GM19468 (cell line): ENCODE measurements around the gene PABPN1.
"Not testable (repeated sequence)": the region's sequence is repeated elsewhere in the genome, so short reads cannot be mapped to it uniquely, and the experiment has no call there.

ENCODE experiments used
- ATAC-seq: cut with Tn5 transposase; IDR thresholded peaks from one replicate; pipeline ENCODE4 v1.9.1; 2021; ENCODE audit warnings: mild to moderate bottlenecking, moderate library complexity, moderate number of reproducible peaks; ENCODE audit not compliant: unreplicated experiment; ENCODE audit errors: extremely low read depth

Gene PABPN1

GRCh38 chr14:23320584-23321571 is at the start of gene PABPN1:
Gene PABPN1, plus strand, starts transcription at chr14:23321457. Its CDS starts 13 bp downstream, at chr14:23321470.
- peak; percentile 95 for ATAC-seq

DNA sequence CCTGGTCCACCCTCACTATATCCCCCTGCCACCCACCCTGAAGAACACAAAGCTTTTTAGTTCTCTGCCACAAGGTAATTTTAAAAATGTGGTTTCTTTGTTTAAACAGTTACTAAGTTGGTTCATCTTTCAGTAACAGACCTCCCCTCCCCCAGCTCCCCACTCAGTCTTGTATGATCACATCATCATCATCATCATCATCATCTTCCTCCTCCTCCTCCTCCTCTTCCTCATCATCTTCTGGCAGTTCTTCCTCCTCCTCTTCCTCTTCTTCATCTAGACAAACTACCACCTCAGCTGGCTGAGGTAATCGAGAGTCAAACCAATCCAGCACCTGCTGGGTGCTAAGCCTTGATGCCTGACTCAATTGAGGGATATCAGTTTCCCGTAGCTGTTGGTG is 45.8 kb upstream of the PABPN1 start:
- no peak for ATAC-seq

GRCh38 chr14:23277189-23277588 is 44.1 kb upstream of the PABPN1 start:
- ATAC-seq, result no peak

DNA sequence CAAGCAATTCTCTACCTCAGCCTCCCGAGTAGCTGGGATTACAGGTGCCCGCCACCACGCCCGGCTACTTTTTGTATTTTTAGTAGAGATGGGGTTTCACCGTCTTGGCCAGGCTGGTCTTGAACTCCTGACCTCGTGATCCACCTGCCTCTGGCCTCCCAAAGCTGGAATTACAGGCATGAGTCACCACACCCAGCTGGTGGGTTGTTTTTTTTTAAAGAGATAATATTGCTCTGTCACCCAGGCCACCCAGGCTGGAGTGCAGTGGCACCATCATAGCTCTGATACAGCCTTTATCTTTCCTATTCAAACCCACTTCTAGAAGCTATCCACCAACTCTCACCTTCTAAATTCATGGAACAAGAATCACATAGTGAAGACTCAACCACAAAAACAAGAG is 43.3 kb upstream of the PABPN1 start:
- ATAC-seq, result not testable (repeated sequence)

DNA sequence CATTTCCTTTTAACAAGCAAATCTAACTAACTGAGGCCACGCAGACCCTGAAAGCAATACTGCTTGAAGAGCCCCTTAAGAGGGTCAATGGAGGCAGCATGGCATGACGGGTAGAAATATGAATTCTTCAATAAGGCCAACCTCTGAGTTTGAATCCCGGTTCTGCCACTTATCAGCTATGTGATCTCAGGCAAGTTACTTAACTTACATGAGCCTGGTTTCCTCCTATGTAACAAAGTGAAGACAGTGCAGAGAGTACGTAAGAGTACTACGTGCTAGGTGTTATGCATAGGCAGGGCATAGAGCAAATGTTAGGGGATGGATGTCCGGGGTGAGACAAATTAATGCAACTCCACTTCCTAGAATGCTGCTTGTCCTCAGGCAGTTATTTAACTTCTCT is 40.0 kb upstream of the PABPN1 start:
- no peak for ATAC-seq

- ATAC-seq, result no peak
Observed at GRCh38 chr14:23284654-23285529, 36.4 kb upstream of the PABPN1 start.

- ATAC-seq, result no peak
Observed at GRCh38 chr14:23285530-23286019, 35.7 kb upstream of the PABPN1 start.

- peak; percentile 88 for ATAC-seq
Observed at GRCh38 chr14:23286020-23286901, 35.0 kb upstream of the PABPN1 start, which contains the start of gene HOMEZ. Gene HOMEZ, minus strand, starts transcription at chr14:23286132. Its CDS starts 180 bp downstream, at chr14:23285952.

DNA sequence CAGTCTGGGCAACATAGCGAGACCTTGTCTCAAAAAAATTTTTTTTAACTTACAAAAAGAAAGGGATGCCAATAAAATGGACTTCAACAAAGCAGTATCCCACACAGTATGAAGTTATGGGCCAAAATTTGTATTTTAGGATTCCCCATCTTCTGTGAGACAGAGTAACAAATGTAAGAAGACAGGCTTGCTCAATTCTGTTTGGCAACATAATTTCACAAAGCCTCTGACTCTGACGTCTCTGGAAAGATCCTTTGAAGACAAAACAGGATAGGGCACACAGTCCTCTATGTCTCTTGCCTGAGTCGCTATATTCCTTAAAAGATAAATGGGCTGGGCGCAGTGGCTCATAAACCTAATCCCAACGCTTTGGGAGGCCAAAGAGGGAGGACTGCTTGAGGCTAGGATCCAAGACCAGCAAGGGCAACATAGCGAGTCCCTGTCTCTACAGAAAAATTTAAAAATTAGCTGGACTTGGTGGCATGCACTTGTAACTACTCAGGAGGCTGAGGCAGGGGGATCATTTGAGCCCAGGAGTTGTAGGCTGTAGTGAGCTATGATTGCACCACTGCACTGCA is 34.3 kb upstream of the PABPN1 start:
- no peak for ATAC-seq

- no peak for ATAC-seq
Observed at GRCh38 chr14:23294734-23295561, 26.3 kb upstream of the PABPN1 start.

DNA sequence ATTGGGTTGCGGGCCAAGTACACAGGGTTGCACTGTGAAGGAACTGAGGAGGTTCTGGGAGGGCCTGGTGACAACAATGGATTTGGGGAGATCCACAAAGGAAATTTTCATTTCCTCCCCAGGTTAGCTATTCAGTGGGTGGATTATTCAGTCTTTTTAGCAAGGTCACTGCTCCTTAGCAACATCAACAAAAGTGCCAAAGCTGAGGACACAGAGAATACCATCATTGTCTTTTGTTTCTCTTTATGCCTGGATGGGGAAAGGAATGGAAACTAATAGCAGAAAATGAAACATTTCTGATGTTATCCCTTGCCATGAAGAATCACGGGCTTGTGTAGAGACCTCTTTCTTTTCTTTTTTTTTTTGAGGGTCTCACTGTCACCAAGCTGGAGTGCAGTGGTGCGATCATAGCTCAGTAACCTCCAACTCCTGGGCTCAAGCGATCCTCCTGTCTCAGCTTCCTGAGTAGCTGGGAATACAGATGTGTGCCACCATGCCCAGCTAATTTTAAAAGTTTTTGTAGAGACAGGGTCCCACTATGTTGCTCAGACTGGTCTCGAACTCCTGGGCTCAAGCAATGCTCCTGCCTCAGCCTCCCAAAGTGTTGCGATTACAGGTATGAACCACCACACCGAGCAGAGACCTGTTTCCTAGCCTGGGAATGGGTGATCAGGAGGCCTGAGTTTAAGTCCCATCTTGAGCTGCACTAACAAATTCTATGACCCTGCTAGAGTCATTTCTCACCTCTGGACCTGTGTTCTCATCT is 25.1 kb upstream of the PABPN1 start:
- ATAC-seq, result no peak

GRCh38 chr14:23297096-23297495 is 24.2 kb upstream of the PABPN1 start:
- no peak for ATAC-seq

- no peak for ATAC-seq
Observed at GRCh38 chr14:23297611-23298277, 23.5 kb upstream of the PABPN1 start.

DNA sequence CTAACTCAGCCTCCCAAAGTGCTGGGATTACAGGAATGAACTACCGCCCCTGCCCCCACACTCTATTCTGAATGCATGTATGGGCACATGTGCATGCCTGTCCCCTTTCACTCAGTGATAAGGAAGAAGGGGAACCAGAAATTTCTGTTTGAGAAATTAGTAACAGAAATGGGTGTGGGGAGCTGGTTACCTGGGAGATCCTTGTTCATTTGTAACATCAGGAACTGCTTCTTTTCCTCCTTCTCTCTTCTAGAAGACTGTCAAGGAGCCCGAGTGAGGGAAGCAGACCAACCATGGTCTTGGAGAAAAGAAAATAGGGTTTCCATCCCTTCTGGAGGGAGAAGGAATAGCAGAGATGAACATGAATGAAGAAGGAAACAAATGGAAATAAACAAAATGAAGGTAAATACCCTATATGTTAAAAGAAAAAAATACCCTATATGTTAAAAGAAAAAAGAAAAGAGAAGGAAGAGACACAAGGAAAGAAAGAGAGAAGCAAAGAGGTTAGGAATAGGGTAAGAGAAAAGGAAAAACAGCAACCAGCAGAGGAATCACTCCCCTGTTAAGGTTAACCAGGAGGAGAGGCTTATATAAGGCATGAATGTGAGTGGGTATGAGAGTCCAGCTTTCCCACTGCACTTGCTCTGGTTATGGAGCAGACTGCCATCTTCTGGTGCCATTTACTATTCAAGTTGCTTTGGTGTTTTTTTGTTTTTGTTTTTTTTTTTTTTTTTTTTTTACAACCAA is 21.9 kb upstream of the PABPN1 start:
- ATAC-seq, result no peak

DNA sequence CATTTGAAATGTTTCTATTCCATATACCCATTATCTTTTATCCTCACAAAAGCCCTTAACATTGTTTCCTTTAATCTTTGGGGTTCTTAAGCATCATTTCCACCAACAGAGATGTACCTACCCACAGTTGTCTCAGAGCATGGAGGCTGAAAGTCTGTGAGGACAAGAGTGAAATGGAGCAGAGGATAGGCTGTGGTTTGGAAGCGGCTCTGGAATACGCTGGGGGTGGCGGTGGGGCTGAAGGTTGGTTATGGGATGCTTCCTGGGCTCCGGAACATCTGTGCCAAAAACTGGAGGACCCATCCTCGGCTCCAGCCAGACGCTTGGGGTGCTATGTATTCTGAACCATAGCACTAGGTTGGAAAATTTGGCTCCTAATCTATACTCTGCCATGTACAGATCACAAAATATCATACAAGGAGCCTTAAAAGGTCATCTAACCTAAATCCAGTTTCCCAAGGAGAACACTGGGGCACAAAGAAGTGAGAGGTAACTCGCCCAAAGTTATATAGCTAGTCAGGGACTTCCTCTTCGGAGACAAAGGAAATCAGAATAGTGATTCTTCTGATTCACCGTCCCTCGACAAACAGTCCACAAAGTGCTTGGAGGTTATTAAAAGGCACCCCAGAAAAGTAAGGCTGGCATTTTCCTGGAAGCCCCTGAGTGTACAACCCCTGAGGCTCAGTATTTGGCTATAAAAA is 21.1 kb upstream of the PABPN1 start:
- ATAC-seq, result no peak

DNA sequence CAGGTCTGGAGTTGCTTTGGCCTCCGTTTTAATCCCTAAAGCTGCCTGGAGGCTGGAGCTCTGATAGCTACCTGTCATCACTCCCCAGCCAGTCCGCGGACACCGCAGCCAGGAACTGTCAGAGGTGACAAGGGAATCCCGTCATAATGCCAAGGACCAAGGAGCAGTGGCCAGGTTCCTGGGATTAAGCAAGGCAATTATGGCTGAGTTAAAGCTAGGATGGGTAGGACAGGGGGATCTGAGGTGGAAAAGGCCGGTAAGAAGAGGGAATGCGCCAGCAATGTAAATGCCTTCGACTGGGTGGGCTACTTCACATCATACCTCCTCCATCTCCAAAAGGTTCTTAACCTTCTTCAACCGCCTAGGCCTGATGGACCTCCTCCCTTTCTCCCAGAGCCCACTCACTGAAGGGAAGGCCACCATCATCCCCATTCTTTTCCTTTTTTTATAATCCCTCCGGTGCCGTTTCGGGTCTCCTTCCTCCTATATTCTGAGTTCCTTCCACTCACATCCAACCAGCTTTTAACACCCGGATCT is 20.5 kb upstream of the PABPN1 start:
- no peak for ATAC-seq
